ENCODE data around the gene HINT2. TPM values are rescaled to one million over a fixed set of nuclear protein-coding genes. Genes with fewer than 3 reads are reported as not detected.

The HINT2 gene
- total RNA-seq, 1 experiment from 2014 or later, result 35.9 TPM

GRCh38 chr9:35845824-35846771, 31.3 kb upstream of the HINT2 start:
- Histone ChIP-seq H2BK5ac (ENCODE audit: insufficient read length, low read length) (no peak overlapping the region), H3K14ac (ENCODE audit: insufficient read depth, low read length) (peak overlapping the region; percentile 27; the same call in 1 of the 2 replicates), H2BK20ac (ENCODE audit: low read depth, low read length, poor library complexity, severe bottlenecking) (no peak overlapping the region), H3K27me3 (ENCODE audit: insufficient read depth, low read length) (no peaks in the 10 kb centered on the region; the same call in 1 of the 2 replicates), H2AFZ (ENCODE audit: low read length) (no peak overlapping the region), H3K4ac (ENCODE audit: low read depth, low read length) (no peak overlapping the region), H3K9me3 (ENCODE audit: control insufficient read depth, low read depth, low read length) (no peaks in the 10 kb centered on the region), H3K27ac (ENCODE audit: insufficient read length, low read depth, low read length) (no peak overlapping the region), H3K18ac (ENCODE audit: insufficient read length, low read depth, low read length) (peak overlapping the region; percentile 52), H3K23me2 (ENCODE audit: insufficient read length, low read depth, low read length, poor library complexity, severe bottlenecking) (peaks cover 7% of the 10 kb centered on the region), H3K56ac (ENCODE audit: insufficient read length, low read depth, low read length) (no peak overlapping the region), H4K20me1 (ENCODE audit: control insufficient read depth, insufficient read depth, insufficient read length) (no peaks in the 10 kb centered on the region), H3K9ac (ENCODE audit: extremely low read depth, insufficient read length, low read length) (peak overlapping the region; percentile 14), H3K4me1 (ENCODE audit: insufficient read depth, low read length) (peaks cover 14% of the 10 kb centered on the region; the same call in 1 of the 2 replicates), H2AK5ac (ENCODE audit: insufficient read length, low read length) (no peak overlapping the region), H4K8ac (replicated peaks; ENCODE audit: insufficient read length, low read depth, low read length) (no peak overlapping the region), H3K23ac (ENCODE audit: insufficient read length, low read depth, low read length) (no peak overlapping the region), H3K79me2 (ENCODE audit: insufficient read depth, low read length) (no peaks in the 10 kb centered on the region), H3T11ph (ENCODE audit: low read length) (no peak overlapping the region), H2BK15ac (ENCODE audit: low read depth, low read length) (no peak overlapping the region), H2BK120ac (ENCODE audit: low read depth, low read length, poor library complexity, severe bottlenecking) (no peak overlapping the region), H2BK12ac (ENCODE audit: insufficient read length, low read depth, low read length) (no peak overlapping the region), H4K5ac (ENCODE audit: insufficient read length, low read depth, low read length) (no peak overlapping the region), H3K79me1 (ENCODE audit: insufficient read depth, low read depth, low read length, poor library complexity, severe bottlenecking) (no peaks in the 10 kb centered on the region), H3K4me2 (ENCODE audit: insufficient read depth, insufficient read length, low read length) (peak overlapping the region; percentile 79), H4K91ac (ENCODE audit: insufficient read length, low read depth, low read length) (no peak overlapping the region)
- H3K36me3 Mint-ChIP-seq (ENCODE audit: insufficient read depth in 1 of 3, low read depth in 3 of 3), result peaks cover 1 to 17% (median 8%) of the 10 kb centered on the region in 3 experiments; a peak in 5 of 7 replicates
- H3K27me3 Mint-ChIP-seq (ENCODE audit: low read depth), result peaks cover 17% of the 10 kb centered on the region
- H3K4me3 Mint-ChIP-seq, result peak overlapping the region; percentile 77 to 86
- peak overlapping the region; percentile 64 to 92 (median 81); a peak in 6 of 7 replicates for H3K27ac Mint-ChIP-seq
- H3K4me1 Mint-ChIP-seq, result peaks cover 26 to 28% of the 10 kb centered on the region in 2 experiments
- no peak; the same call in 2 of the 3 replicates for TF ChIP-seq CTCF (conservative IDR thresholded peaks at IDR 0.05)
- DNase-seq, result peak; percentile 74
- whole genome bisulfite sequencing (ENCODE audit: extremely low coverage, insufficient read length, low lambda C conversion rate), result no CpG with 5 or more reads among the region's 53 CpGs
- no peaks in the 10 kb centered on the region for H3K9me3 Mint-ChIP-seq

Measured in H9 (cell line).